ENCODE data around the gene FBXW12. TPM values are rescaled to one million over a fixed set of nuclear protein-coding genes. Genes with fewer than 3 reads are reported as not detected.

Gene FBXW12
- total RNA-seq, 1 donor from 2014 or later = not detected

DNA sequence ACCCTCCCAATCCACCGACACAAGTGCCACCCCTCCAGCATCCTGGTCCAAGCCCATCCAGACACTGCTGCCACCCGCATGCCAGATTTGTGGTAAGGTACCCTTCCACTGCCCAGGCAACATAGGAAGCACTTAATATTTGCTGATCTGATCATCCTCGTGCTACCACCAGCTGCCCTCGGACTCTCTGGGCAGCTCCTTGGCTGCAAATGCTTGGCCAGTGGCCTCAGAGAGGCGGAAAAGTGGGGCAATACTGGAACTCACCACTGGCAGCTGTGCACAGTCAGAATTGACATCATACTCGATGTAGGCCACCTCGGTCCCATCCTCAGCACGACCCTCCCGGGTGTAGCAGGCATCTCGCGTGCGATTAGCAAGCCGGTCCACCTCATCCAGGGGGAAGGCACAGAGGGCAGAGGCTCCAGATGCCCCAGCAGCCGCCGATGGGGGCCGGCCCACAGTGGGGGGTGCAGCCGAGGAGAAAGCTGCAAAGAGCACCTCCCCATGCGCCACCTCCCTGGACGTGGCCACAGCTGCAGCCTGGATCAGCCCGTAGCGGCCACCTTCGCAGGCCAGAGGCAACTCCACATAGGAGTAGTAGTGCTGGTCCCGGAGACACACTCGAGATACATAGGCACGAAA is 51.3 kb downstream of the FBXW12 start:
- no peaks in the 10 kb centered on the region for H3K9me3 Mint-ChIP-seq
- intact Hi-C loops (cut with micrococcal nuclease) = no loop called here
- DNase-seq (ENCODE audit: low spot score) = no peak
- H3K36me3 Mint-ChIP-seq (ENCODE audit: low read depth) = no peaks in the 10 kb centered on the region
- H3K4me3 Mint-ChIP-seq (ENCODE audit: low read depth) = no peak overlapping the region
- H3K27ac Mint-ChIP-seq = no peak overlapping the region
- H3K4me1 Mint-ChIP-seq (ENCODE audit: low read depth) = no peaks in the 10 kb centered on the region
- H3K27me3 Mint-ChIP-seq (ENCODE audit: low read depth) = peaks cover 15% of the 10 kb centered on the region

DNA sequence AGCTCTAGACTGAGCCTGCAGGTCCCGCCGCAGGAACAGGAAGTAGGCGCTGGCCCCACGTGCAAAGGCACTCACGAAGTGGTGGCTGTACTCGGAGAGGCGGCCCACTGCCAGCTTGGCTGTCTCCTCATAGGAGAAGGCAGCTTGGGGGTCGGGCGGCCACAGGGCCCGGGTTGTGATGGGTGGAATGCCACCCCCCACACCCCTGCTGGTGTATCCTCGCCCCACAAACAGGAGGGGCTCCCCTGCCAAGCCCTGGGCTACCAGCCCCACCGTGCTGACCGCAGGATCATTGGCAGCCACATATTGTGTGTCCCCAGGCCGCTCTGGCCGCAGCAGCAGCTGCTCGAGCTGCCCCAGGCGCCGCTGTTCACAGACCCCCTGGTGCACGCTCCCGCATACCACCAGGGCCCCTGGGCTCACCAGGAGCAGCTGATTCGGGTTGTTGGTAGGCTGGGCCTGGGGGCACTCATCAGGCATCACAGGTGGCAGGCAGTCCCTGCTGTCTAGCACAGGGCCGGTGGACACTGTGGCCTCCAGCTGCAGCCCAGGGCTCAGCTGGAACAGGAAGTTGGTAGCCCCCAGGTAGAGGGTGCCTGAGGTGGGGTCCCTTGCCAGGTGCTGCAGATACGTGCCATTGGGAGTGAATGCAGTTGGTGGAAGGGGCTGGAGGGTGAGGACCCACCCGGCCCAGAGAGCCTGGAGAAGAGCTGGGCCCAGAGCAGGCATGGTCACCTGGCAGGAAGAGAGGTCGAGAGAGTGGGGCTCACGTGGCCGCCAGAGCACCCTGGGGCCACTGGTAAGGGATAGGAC is 52.1 kb downstream of the FBXW12 start:
- Mint-ChIP-seq H3K4me1 (ENCODE audit: low read depth) (no peaks in the 10 kb centered on the region), H3K9me3 (no peaks in the 10 kb centered on the region), H3K4me3 (ENCODE audit: low read depth) (no peak overlapping the region), H3K36me3 (ENCODE audit: low read depth) (no peaks in the 10 kb centered on the region), H3K27ac (no peak overlapping the region), H3K27me3 (ENCODE audit: low read depth) (peaks cover 17% of the 10 kb centered on the region)
- DNase-seq (ENCODE audit: low spot score) = no peak
- intact Hi-C loops (cut with micrococcal nuclease) = no loop called here

DNA sequence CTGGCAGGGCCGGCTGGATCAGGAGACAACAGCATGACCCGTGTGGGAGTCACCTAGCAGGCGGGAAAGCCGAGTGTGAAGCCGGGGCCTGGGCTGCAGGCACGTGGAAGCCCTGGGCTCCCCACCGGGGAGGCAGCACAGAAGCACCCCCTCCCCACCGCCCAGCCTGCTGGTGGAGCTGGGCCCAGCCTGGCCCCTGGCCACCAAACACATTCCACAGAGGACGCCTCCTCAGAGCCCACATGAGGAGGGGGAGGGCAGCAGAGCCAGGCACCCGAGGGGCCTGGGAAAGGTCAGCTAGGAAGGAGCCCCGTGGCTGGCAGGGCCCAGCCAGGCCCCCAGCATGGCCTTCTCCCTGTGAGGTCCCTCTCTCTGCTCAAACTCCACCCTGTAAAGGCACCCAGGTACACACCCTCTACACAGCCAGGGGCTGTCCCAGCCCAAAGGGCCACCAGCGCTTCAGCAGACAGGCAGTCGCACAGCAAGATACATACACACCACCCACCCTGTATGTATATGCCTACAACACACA is 53.3 kb downstream of the FBXW12 start:
- no peak overlapping the region for H3K27ac Mint-ChIP-seq
- intact Hi-C loops (cut with micrococcal nuclease) = no loop called here
- no peaks in the 10 kb centered on the region for H3K9me3 Mint-ChIP-seq
- no peak overlapping the region for H3K4me3 Mint-ChIP-seq (ENCODE audit: low read depth)
- H3K27me3 Mint-ChIP-seq (ENCODE audit: low read depth) = peaks cover 17% of the 10 kb centered on the region
- no peak for DNase-seq (ENCODE audit: low spot score)
- peaks cover 1% of the 10 kb centered on the region for H3K4me1 Mint-ChIP-seq (ENCODE audit: low read depth)
- no peaks in the 10 kb centered on the region for H3K36me3 Mint-ChIP-seq (ENCODE audit: low read depth)

DNA sequence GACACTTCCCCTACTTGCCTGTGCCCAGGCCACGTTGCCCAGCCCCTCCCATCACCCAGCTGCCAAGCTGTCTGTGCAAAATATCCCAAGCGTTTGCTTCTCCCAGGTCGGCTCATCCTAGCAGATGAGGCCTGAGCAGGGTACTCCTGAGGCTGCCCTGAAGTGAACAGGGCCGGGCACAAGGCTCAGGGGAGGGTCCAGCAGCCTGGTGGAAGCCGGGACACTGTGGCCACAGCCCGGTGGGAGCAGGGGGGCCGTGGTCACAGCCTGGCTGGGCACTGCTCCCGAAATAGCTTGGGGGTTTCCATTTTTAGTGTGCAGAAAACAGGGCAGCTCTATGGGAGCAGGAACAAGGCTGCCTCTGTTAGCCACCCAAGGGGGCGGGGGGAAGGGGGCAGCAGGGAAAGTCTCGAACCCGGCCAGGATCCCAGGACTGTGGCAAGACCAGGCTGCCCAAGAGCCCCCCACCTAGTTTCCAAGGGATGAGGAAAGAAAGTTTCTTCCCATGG is 54.4 kb downstream of the FBXW12 start:
- Mint-ChIP-seq H3K9me3 (no peaks in the 10 kb centered on the region), H3K27me3 (ENCODE audit: low read depth) (peaks cover 17% of the 10 kb centered on the region), H3K36me3 (ENCODE audit: low read depth) (peaks cover 6% of the 10 kb centered on the region), H3K4me3 (ENCODE audit: low read depth) (no peak overlapping the region), H3K27ac (no peak overlapping the region), H3K4me1 (ENCODE audit: low read depth) (peaks cover 1% of the 10 kb centered on the region)
- intact Hi-C loops (cut with micrococcal nuclease) = no loop called here
- DNase-seq (ENCODE audit: low spot score) = no peak

GRCh38 chr3:48426944-48427629 is 55.1 kb downstream of the FBXW12 start:
- Mint-ChIP-seq H3K36me3 (ENCODE audit: low read depth) (peaks cover 11% of the 10 kb centered on the region), H3K27me3 (ENCODE audit: low read depth) (peaks cover 17% of the 10 kb centered on the region), H3K4me1 (ENCODE audit: low read depth) (peaks cover 3% of the 10 kb centered on the region), H3K27ac (no peak overlapping the region), H3K9me3 (no peaks in the 10 kb centered on the region), H3K4me3 (ENCODE audit: low read depth) (peak overlapping the region; percentile 40)
- no peak for DNase-seq (ENCODE audit: low spot score)
- intact Hi-C loops (cut with micrococcal nuclease) = no loop called here

DNA sequence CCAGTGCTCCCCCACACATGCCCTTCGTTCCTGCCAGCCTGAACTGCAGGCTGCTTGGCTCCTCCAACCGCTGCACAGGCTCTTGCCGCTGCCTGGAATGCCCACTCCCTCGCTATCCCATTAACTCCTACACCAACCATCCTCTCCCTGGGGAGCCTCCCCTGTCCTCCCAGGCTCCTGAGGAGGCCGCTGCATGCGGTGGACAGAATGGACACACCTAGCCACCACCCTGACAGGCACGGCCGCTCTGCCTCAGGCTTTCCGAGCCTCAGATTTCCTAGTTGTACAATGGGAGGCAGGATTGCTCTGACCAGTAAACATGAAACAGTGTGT is 55.6 kb downstream of the FBXW12 start:
- DNase-seq (ENCODE audit: low spot score) = no peak
- intact Hi-C loops (cut with micrococcal nuclease) = no loop called here
- peaks cover 4% of the 10 kb centered on the region for H3K4me1 Mint-ChIP-seq (ENCODE audit: low read depth)
- H3K4me3 Mint-ChIP-seq (ENCODE audit: low read depth) = peak overlapping the region; percentile 44
- H3K9me3 Mint-ChIP-seq = no peaks in the 10 kb centered on the region
- H3K27me3 Mint-ChIP-seq (ENCODE audit: low read depth) = peaks cover 17% of the 10 kb centered on the region
- peaks cover 16% of the 10 kb centered on the region for H3K36me3 Mint-ChIP-seq (ENCODE audit: low read depth)
- no peak overlapping the region for H3K27ac Mint-ChIP-seq

DNA sequence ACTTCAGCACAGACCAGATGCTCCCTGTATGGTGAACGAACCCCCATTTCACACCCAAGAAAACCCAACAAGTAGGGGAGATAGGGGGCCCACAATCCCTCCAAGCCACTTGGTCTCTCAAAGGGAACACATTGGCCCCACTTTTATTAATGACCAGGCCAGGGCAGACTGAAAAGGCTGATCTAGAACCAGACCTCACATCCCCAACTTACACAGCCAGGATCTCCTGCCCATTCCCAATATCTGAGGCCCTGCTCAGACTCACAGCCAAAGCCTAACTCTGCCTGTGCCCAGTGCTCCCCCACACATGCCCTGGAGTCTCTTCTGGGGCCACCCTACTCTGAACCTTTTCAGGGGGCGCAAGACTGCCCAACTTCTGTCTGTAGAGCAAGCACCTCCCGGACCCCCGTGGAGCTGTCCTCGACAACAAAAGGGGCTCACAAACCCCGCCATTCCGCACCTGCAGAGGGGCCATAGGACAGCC is 56.1 kb downstream of the FBXW12 start:
- Mint-ChIP-seq H3K4me3 (ENCODE audit: low read depth) (peak overlapping the region; percentile 44), H3K27me3 (ENCODE audit: low read depth) (peaks cover 17% of the 10 kb centered on the region), H3K4me1 (ENCODE audit: low read depth) (peaks cover 4% of the 10 kb centered on the region), H3K9me3 (no peaks in the 10 kb centered on the region), H3K27ac (no peak overlapping the region), H3K36me3 (ENCODE audit: low read depth) (peaks cover 16% of the 10 kb centered on the region)
- DNase-seq (ENCODE audit: low spot score) = no peak
- intact Hi-C loops (cut with micrococcal nuclease) = no loop called here

DNA sequence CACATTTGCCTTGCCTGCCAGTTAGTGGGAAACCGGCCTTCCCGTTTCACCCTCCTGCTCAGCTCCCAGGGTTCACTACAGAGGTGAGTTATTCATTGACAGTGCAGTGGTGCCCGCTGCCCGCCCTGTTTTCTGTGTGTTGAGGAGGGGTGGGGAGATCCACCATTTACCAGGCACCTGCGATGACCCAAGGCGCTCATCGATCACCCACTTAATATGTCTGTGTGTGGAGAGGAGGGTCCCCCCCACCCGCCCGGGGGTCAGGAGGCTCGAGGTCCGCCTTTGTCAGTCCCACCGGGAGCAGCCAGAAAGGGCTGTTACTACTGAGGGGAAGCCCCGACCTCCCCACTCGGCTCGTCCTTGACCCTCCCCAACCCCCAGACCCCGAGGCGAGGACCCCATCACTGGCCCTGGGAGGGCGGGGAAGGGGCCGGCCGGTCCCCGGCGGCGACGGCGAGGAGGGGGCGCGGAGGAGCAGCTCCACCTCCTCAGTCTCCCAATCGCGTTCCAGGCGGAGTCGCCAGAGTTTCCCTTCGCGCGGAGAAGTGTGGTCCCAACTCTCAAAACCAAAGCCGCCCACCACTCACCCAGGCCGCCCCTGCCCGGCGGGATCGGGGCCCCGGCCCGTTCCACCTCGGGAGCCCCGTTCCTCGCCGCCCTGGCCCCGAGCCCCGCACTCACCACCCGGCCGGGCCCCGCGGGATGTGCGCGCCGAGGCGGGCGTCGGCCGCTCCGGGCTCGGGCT is 56.7 kb downstream of the FBXW12 start:
- H3K4me3 Mint-ChIP-seq (ENCODE audit: low read depth) = peak overlapping the region; percentile 44
- intact Hi-C loops (cut with micrococcal nuclease) = no loop called here
- H3K36me3 Mint-ChIP-seq (ENCODE audit: low read depth) = peaks cover 16% of the 10 kb centered on the region
- peaks cover 17% of the 10 kb centered on the region for H3K27me3 Mint-ChIP-seq (ENCODE audit: low read depth)
- H3K27ac Mint-ChIP-seq = no peak overlapping the region
- H3K4me1 Mint-ChIP-seq (ENCODE audit: low read depth) = peaks cover 4% of the 10 kb centered on the region
- H3K9me3 Mint-ChIP-seq = no peaks in the 10 kb centered on the region
- no peak for DNase-seq (ENCODE audit: low spot score)

- peaks cover 17% of the 10 kb centered on the region for H3K27me3 Mint-ChIP-seq (ENCODE audit: low read depth)
- intact Hi-C loops (cut with micrococcal nuclease) = no loop called here
- H3K4me1 Mint-ChIP-seq (ENCODE audit: low read depth) = peaks cover 4% of the 10 kb centered on the region
- peak; percentile 34 for DNase-seq (ENCODE audit: low spot score)
- no peak overlapping the region for H3K27ac Mint-ChIP-seq
- H3K4me3 Mint-ChIP-seq (ENCODE audit: low read depth) = peak overlapping the region; percentile 79
- H3K9me3 Mint-ChIP-seq = no peaks in the 10 kb centered on the region
- H3K36me3 Mint-ChIP-seq (ENCODE audit: low read depth) = peaks cover 21% of the 10 kb centered on the region
Observed at GRCh38 chr3:48429317-48429959, 57.4 kb downstream of the FBXW12 start.

- H3K27me3 Mint-ChIP-seq (ENCODE audit: low read depth) = peaks cover 17% of the 10 kb centered on the region
- no peak for DNase-seq (ENCODE audit: low spot score)
- peak within 1 kb of the TSS; percentile 46 for H3K27ac Mint-ChIP-seq
- peaks cover 22% of the 10 kb centered on the region for H3K36me3 Mint-ChIP-seq (ENCODE audit: low read depth)
- H3K4me1 Mint-ChIP-seq (ENCODE audit: low read depth) = peaks cover 4% of the 10 kb centered on the region
- H3K9me3 Mint-ChIP-seq = no peaks in the 10 kb centered on the region
- peak within 1 kb of the TSS; percentile 79 for H3K4me3 Mint-ChIP-seq (ENCODE audit: low read depth)
- intact Hi-C loops (cut with micrococcal nuclease) = no loop called here
Observed at GRCh38 chr3:48429960-48430707, 58.1 kb downstream of the FBXW12 start, which contains the start of gene PLXNB1. PLXNB1 (minus strand) TSS chr3:48430086; CDS start chr3:48424611, 5,475 bp downstream.

- DNase-seq (ENCODE audit: low spot score) = no peak
- Mint-ChIP-seq H3K4me3 (ENCODE audit: low read depth) (peak overlapping the region; percentile 79), H3K36me3 (ENCODE audit: low read depth) (peaks cover 22% of the 10 kb centered on the region), H3K27ac (no peak overlapping the region), H3K4me1 (ENCODE audit: low read depth) (peaks cover 7% of the 10 kb centered on the region), H3K27me3 (ENCODE audit: low read depth) (peaks cover 17% of the 10 kb centered on the region), H3K9me3 (no peaks in the 10 kb centered on the region)
- intact Hi-C loops (cut with micrococcal nuclease) = no loop called here
Observed at GRCh38 chr3:48430708-48431101, 58.7 kb downstream of the FBXW12 start.
